SK-N-SH (cell line): ENCODE data around the gene PGLYRP4.

ENCODE experiments used
- CHD2 ChIP-seq: fragments of 150-350 bp; IDR thresholded peaks from 2 replicates; pipeline ENCODE4 v1.6.1; 2018; ENCODE audit warnings: low read length; ENCODE audit not compliant: partially characterized antibody
- REST ChIP-seq: IDR thresholded peaks from 2 replicates; pipeline ENCODE4 v1.6.1; 2012; ENCODE audit warnings: mild to moderate bottlenecking, low read depth, low read length, moderate library complexity
- TF ChIP-seq, protein P1 (sequence below): fragments of 200-600 bp; sonication (generic); IDR thresholded peaks from 2 replicates; pipeline ENCODE4 v1.6.1; 2017; ENCODE audit warnings: antibody characterized with exemption, mild to moderate bottlenecking, moderate library complexity

DNA sequence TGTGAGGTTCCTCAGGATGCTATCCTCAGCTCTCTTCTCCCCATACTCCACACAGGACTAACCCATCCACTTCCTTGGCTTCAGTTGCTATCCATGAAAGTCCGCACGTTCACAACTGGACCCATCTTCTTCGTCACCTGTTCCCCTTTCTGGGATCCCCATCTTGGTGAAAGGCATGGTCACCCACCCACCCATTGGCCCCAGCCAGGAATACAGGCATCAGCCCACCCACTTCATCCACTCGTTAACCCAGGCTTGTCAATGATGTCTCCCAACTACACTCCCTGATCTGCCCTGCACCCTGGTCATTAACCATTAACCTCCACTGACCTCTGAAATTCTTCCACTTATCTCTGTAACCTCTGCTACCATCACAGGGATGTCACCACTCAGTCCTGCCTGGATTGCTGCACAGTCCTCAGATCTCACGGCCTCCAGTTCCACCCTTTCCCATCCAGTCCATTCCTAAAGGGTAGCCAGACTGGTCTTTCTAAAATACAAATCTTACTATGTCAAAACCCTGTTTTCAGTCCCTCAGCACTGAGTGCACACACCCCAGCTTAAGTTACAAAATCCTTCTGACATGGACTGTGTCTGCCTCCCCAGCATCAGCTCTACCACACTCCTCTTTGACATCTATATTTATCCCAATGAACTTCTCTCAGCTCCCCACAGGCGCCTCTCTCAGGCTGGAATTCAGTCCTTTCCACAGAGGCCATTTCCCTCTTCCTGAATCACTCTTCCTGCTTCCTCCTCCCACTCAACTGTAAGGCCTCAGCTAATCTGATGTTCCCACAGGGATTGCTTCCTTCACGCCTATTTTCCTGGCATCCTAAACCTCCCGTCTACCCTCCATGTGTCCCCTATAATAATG is 10.4 kb downstream of the PGLYRP4 start:
- TF ChIP-seq, protein P1, sequence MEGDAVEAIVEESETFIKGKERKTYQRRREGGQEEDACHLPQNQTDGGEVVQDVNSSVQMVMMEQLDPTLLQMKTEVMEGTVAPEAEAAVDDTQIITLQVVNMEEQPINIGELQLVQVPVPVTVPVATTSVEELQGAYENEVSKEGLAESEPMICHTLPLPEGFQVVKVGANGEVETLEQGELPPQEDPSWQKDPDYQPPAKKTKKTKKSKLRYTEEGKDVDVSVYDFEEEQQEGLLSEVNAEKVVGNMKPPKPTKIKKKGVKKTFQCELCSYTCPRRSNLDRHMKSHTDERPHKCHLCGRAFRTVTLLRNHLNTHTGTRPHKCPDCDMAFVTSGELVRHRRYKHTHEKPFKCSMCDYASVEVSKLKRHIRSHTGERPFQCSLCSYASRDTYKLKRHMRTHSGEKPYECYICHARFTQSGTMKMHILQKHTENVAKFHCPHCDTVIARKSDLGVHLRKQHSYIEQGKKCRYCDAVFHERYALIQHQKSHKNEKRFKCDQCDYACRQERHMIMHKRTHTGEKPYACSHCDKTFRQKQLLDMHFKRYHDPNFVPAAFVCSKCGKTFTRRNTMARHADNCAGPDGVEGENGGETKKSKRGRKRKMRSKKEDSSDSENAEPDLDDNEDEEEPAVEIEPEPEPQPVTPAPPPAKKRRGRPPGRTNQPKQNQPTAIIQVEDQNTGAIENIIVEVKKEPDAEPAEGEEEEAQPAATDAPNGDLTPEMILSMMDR: no peak
- TF ChIP-seq REST (no peak), CHD2 (no peak)
